ENCODE measurements around the gene VGLL1.

VGLL1 gene

GRCh38 chrX:136572030-136572429 lies 40.0 kb downstream of the VGLL1 start:
- DNase-seq = no peak

- DNase-seq = no peak
These were observed 42.5 kb downstream of the VGLL1 start for GRCh38 chrX:136574548-136574947.

- DNase-seq = peak; percentile 38
These were observed 45.5 kb downstream of the VGLL1 start for GRCh38 chrX:136577552-136577951.

GRCh38 chrX:136580316-136580715 lies 48.3 kb downstream of the VGLL1 start:
- DNase-seq = no peak

- no peak for DNase-seq
These were observed 50.6 kb downstream of the VGLL1 start for GRCh38 chrX:136582624-136583023.

- DNase-seq = no peak
These were observed 52.5 kb downstream of the VGLL1 start for GRCh38 chrX:136584545-136584944.

GRCh38 chrX:136585262-136585661 lies 53.2 kb downstream of the VGLL1 start:
- no peak for DNase-seq

GRCh38 chrX:136585960-136586359 lies 53.9 kb downstream of the VGLL1 start:
- DNase-seq = no peak

GRCh38 chrX:136586386-136586785 lies 54.4 kb downstream of the VGLL1 start:
- DNase-seq = no peak

GRCh38 chrX:136587532-136587931 lies 55.5 kb downstream of the VGLL1 start:
- no peak for DNase-seq

- no peak for DNase-seq
These were observed 56.0 kb downstream of the VGLL1 start for GRCh38 chrX:136588036-136588435.

- no peak for DNase-seq
These were observed 58.0 kb downstream of the VGLL1 start for GRCh38 chrX:136589966-136590365.

- DNase-seq = no peak
These were observed 65.3 kb downstream of the VGLL1 start for GRCh38 chrX:136597356-136597755.

- no peak for DNase-seq
These were observed 65.9 kb downstream of the VGLL1 start for GRCh38 chrX:136597954-136598353.

GRCh38 chrX:136598631-136599030 lies 66.6 kb downstream of the VGLL1 start:
- DNase-seq = no peak

GRCh38 chrX:136600059-136600458 lies 68.0 kb downstream of the VGLL1 start:
- no peak for DNase-seq
